ENCODE measurements around the gene MARCHF7.

- no peak for TF ChIP-seq SUZ12 (IDR thresholded peaks at IDR 0.05; ENCODE audit: extremely low read depth, insufficient read depth, insufficient read length)
- no peak for TF ChIP-seq YY1 (IDR thresholded peaks at IDR 0.05; ENCODE audit: insufficient read depth, insufficient read length)
Observed at GRCh38 chr2:159760326-159760725, 48.0 kb downstream of the MARCHF7 start.
